Ramos (cell line): ENCODE measurements around the gene PCDH1.
"Not testable (repeated sequence)": the region's sequence is repeated elsewhere in the genome, so short reads cannot be mapped to it uniquely, and the experiment has no call there.

Experiments used
- in situ Hi-C: fragments of 300-500 bp; cut with MboI; formaldehyde crosslinking; loops from one replicate; pipeline ENCODE4 v1.14.3; 2022; ENCODE audit warnings: low sequenced_read_pairs; ENCODE audit not compliant: unreplicated experiment

The PCDH1 gene

GRCh38 chr5:141878186-141878710 lies at the start of gene PCDH1:
Gene PCDH1 (minus strand): TSS chr5:141878410. CDS start chr5:141878262, 148 bp downstream.
- in situ Hi-C loops = no loop called here

DNA sequence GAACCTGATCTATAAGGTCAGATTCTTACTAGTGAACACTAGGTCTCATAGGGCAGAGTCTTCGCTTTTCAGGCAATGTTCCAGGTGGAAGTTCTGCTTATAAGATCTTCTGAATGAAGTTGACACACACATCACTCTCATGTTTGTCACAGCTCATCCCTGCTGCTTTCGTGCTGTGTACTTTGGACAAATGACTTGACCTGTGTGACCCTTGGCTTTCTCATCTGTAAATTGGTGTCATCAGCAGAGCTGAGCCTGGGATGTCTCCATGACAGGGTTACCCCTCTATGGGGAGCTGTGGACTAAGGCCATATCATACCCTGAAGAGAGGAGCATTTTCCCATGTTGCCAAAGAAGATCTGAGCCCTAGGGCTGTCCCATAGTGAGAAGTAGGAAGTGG lies 48.2 kb upstream of the PCDH1 start:
- in situ Hi-C loops = no loop called here

- in situ Hi-C loops = no loop called here
Measured at GRCh38 chr5:141923448-141924313, 45.5 kb upstream of the PCDH1 start, which contains the start of gene DELE1. Gene DELE1 (plus strand): TSS chr5:141923871. CDS start chr5:141923942, 71 bp downstream.

DNA sequence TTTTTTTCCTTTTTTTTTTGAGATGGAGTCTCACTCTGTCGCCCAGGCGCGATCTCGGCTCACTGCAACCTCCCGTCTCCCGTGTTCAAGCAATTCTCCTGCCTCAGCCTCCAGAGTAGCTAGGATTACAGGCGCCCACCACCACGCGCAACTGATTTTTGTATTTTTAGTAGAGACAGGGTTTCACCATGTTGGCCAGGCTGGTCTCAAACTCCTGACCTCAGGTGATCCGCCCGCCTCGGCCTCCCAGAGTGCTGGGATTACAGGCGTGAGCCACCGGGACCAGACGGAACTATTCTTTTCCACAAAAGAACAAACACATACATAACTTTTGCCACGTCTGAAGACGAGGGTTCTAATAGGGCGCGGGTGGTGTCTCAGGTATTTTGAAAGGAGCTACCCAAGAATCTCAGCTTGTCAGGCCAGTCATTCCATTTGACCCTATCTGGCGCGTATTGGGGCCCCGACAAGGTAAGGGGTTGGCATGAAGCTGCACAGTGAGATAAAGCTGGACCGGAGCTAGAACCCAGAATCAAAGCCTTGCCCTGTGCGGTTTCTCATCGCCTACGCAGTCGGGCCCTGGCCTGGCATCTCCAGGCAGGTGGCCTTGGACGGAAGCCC lies 44.7 kb upstream of the PCDH1 start:
- in situ Hi-C loops = not testable (repeated sequence)

DNA sequence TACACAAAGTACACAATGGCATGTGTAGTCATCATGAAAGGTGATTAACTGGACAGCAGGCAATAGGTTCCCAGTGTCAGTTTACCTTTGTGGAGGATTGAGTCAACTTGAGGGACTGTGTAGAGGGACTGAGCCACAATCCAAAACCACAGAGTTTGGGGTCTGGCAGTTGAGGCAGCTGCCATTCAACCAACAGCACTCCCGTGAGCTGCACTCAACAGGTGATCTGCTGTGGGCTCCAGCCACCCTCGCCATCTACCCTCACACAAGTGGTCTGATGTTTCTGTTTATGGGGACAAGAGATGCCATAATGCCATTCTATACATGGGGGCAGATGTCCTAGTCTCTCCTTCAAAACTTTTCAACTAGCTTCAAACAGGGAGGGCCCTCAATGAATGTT lies 42.6 kb upstream of the PCDH1 start:
- in situ Hi-C loops = no loop called here

DNA sequence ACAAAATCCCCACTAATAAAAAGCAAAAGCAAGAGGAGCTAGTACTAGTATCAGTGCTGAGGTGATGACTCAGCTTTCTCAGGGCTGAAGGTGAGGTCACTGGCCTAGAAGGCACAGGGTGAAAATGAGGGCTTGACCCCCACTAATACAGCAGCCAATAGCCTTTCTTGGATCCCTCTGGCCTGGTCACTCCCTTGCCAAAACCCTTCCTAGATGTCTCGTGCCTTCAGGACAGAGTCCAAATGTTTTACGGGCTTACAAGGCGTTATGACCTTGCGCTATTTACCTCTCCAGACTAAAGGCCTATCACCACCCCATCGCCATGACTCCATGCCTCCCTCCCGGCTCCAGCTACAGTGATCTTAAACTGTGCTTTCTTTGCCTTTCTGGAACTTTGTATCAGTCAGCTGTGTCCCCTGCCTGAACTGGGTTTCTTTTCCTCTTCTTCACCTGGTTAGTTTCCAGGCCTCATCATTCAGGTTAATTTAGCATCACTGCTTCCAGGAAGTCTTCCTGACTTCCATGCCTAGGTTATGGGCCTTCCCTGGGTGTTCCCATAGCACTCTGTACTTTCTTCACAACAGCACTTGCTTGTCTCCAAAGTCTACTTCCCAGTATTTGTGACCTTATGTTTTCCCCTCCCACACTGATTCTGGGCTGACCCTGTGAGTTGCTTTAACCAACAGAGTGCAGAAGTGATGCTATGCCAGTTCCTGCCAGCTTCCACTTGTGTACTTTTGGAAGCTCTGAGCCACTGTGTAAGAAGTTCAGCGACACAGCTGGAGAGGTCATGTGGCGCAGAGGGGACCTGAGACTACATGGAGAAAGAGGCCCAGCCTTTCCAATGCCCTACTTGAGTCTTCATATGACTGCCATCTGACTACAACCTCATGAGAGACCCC lies 41.3 kb upstream of the PCDH1 start:
- in situ Hi-C loops = no loop called here

GRCh38 chr5:141917760-141918159 lies 39.5 kb upstream of the PCDH1 start:
- in situ Hi-C loops = no loop called here

GRCh38 chr5:141916522-141916921 lies 38.3 kb upstream of the PCDH1 start:
- in situ Hi-C loops = no loop called here

GRCh38 chr5:141915881-141916336 lies 37.7 kb upstream of the PCDH1 start:
- in situ Hi-C loops = no loop called here

DNA sequence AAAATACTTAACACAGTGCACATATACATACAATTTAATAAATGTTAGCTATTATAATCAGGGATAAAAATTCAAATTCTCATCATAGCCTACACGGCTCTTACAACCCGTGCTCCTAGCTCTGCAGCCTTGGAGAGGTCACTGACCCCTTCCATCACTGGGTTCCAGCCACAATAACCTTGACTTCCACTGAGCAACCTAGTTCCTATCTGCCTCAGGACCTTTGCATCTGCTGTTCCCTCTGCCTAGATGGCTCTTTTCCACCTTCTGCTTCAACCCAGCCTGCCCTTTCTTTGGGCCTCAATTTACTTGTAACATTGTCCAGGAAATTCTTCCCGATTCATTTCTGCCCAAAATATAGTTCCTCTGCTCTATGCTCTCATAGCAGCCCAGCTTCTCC lies 36.6 kb upstream of the PCDH1 start:
- in situ Hi-C loops = no loop called here

GRCh38 chr5:141914199-141914743 lies 36.1 kb upstream of the PCDH1 start:
- in situ Hi-C loops = no loop called here

DNA sequence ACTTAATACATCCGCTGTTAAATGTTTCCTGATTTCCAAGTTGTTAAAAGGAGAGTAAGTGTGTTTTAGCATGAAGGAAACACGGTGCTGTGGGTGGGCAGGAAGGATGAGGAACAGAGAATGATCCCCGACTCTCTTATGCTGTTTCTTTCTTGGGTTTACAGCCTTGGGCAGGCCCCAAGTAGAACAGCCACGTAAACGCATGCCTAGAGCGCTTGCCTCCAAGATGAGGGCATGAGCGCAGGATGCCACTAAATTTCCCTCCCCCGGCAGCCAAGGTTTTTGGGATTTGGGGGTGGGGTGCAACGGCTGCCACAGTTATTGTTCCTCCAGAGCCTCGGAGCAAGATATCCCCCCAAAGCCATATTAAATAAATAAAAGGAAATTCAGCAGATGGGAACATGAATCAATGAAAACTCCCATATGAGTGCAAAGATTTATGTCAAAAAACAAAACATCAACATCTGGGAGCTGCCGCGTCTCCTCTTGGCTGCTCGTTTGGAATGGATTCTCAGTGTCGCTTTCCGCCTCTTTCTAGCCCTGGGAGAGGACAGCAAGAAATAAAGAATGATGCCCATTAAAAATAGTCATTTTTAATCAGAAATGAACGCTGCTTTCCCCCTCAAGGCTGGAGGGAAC lies 35.5 kb upstream of the PCDH1 start:
- in situ Hi-C loops = no loop called here

DNA sequence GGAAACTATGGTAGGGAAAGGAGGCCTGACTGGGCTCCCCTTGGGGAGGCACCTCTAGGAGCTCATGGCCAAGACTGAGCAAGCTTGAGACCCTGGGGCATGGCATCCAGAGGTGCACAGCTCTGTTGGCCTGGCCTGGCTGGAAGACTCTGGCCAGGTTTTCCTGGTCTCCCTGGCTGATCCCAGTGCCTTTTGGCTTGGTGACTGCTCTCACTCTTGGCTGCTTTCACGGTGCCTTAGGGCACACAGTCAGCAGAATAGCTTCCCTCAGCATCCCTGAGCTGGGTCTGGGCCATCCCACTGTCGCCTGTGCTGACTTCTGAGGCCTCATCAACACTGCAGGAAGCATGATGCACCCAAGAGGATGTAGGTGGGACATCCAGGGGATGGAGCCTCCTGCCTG lies 32.1 kb upstream of the PCDH1 start:
- in situ Hi-C loops = no loop called here

DNA sequence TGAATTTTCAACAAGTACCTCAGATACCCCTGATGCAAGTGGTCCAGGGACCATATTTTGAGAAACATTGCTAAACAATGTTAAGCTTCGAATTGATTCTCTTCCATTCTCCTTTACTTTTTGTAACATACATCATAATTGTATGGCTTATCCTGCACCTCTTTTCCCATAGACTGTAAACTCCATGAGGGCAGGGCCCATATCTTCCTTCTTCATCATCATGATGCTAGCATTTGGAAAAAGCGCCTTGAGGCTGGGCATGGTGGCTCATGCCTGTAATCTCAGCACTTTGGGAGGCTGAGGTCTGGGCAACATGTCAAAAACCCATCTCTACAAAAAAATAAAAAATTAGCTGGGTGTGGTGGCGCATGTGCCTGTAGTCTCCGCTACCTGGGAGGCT lies 31.0 kb upstream of the PCDH1 start:
- in situ Hi-C loops = no loop called here

- in situ Hi-C loops = no loop called here
Measured at GRCh38 chr5:141908796-141909195, 30.6 kb upstream of the PCDH1 start.

DNA sequence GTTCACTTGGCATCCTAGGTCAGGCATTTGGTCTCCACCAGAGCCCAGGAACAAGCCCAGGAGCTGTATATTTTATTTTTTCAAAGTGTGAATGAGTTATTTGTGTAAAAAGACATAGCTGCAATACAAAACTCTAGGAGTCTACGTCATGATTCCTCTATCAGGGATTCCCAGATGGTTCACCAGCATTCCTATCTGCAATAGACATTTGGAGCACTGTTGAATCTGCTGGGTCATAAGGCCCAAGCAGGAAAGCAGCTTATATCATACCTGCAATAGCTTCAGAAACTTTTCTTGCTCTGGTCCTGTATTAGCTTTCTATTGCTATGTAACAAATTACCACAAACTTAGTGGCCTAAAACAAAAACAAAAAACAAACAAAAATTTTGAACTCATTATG lies 28.8 kb upstream of the PCDH1 start:
- in situ Hi-C loops = no loop called here

- in situ Hi-C loops = no loop called here
Measured at GRCh38 chr5:141906517-141906916, 28.3 kb upstream of the PCDH1 start.

DNA sequence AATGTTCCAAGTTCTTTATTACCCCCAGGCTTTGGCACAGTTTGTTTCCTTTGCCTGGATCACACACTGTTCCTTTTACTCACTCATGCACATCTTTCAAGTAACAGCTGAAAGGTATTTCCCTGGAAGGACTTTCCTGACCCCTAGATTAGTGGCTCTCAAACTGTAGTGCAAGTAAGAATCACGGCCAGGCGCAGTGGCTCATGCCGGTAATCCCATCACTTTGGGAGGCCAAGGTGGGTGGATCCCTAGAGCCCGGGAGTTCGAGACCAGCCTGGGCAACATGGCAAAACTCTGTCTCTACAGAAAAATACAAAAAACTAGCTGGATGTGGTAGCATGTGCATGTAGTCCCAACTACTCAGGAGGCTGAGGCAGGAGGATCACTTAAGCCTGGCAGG lies 26.3 kb upstream of the PCDH1 start:
- in situ Hi-C loops = no loop called here

DNA sequence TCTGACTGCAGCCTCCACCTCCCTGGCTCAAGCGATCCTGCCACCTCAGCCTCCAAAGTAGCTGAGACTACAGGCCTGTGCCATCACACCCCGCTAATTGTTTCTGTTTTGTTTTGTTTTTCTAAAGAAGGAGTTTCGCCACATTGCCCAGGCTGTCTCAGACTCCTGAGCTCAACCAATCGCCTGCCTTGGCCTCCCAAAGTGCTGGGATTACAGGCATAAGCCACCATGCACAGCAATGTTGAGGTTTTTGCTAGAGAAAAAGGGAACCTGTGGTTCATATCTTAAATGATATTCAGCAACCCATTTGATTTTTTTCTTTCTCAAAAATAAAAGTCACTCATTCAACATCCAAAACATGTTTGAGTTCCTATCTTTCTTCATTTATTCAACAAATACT lies 25.1 kb upstream of the PCDH1 start:
- in situ Hi-C loops = no loop called here
